ENCODE data around the gene ASTN2.
"Not testable (repeated sequence)": the region's sequence is repeated elsewhere in the genome, so short reads cannot be mapped to it uniquely, and the experiment has no call there.

ASTN2 gene

DNA sequence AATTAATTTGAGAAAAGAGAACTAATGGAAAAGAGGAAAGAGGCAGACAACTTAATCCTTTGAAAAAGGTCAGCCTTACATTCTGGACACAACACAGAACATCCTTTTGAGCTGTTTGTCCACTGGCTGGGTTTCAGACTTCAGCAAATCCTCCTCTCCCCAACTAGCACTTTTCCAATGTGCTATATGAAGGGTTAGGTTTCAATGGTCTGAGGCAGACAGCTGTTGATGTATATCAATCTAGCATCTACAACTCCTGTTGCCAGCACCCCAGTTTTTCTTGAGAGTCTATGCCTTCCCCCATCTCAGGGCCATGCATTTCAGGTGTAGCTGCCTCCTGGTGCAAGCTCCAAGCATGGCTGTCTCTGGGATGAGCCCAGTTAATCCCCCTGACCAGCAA is 553.5 kb downstream of the ASTN2 start:
- no peak for DNase-seq (ENCODE audit: low spot score)

DNA sequence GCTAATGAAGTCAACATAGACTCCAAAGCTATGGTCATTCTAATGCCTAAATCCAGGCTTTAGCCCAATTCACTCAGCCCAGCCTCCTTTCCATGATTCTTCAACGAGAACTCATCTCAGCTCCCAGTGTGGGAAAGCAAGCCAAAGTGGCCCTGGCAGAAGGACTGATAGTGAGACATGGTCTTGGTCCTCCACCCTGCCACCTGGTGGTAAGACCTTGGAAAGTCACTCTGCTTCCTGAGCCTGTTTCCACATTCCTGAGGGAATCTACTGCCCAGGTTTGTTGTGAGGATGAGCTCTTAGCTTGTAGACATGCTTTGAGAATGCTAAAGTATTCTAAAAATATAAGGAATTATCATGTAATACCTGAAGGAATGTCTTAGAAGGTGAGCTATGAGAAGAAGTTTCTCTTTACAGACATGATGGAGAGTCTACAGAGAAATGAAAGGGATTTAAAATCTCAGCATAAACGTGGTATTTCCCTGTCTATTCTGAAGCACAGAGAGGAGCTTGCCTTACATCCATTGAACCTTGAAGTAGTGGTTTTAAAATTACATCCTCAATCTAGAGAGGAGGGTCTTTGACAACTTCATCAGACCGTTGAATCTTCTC is 554.2 kb downstream of the ASTN2 start:
- peak; percentile 51 for DNase-seq (ENCODE audit: low spot score)

DNA sequence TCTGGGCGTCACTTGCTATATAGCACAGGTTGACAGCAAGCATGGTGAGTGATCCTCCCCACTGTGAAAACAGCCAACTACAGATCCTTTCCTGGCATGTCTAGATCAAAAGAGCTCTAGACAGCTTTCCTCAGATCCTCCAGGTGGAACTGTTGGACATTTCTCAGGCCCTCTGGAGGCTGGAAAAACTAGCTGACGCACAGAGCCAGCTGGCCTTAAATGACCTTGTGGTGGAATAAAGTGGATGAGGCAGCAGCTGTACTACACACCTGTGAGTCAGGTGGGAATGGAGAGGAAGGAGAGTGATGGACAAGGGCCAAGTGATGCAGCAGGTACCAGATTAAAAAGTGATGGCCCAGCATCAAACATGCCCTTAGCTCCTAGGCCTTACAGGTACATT is 555.1 kb downstream of the ASTN2 start:
- no peak for DNase-seq (ENCODE audit: low spot score)

DNA sequence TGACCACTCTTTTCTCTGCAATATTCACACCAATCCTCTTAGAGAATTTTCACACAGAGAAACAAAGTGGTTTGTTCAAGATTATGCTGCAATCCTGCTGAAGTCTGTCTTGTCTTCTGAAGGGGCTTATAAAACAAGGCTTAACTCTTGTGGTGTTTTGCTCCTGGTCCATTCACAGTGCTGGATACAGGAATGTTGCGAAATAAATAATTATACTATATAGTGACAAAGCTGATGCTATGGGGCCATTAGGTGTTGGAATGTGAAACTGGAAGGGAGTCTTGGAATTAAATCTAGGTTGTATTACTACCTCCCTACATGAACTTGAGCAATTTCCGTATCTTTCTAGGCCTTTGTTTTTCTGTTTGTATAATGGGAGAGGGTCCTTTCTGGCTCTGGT is 557.5 kb downstream of the ASTN2 start:
- no peak for DNase-seq (ENCODE audit: low spot score)

DNA sequence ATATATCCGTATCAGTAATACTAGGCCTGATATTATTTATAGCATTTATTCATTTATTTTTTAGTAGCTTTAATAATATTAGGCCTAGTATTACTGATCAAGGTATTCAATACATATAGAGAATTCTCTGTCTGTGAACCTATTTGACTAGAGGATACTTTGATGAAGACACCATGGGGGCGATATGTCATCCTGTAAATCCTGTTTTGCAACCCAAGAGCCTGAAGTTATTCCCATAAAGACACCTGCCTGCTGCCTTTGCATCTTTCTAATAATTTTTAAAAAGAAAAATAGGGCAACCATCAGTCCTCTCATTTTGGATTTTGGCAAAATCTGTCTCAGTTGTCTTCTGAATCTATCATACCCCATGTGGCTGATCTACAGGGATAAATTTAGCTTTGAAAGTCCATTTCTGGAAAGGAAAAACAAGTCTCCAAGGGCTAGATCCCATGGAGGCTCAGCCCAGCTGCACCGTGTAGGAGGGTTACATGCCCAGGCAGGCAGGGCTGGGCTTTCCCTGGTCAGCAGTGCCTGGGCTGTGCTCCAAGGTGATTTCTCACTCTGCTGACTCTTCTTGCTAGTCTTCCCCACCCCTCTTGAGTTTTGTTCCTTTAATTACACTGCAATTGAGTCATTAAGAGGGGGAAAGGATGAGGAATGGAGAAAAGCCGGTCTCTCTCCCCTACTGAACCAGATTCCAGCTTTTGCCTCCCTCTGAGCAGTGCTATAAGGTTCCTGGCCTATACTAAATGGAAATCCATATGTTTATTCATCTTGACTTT is 558.8 kb downstream of the ASTN2 start:
- DNase-seq (ENCODE audit: low spot score) = no peak

DNA sequence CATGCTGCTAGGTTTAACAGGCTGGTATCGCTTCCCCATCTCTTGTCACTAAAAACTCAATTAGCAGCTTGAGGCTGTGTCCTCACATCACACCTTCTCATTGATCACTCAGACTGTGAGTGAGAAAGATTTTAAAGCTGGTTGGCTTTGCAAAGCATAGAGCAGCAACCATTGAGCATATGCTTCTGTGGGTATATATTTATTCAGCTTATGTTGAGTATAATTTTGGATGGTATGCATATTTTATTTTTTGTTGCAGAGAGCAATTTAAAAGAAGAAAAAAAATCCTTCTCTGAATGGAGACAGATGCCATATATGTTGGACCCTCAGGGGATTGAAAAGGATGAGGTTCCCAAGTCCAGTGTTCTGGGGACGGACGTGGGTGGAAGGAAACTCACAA is 565.1 kb downstream of the ASTN2 start:
- DNase-seq (ENCODE audit: low spot score) = no peak

DNA sequence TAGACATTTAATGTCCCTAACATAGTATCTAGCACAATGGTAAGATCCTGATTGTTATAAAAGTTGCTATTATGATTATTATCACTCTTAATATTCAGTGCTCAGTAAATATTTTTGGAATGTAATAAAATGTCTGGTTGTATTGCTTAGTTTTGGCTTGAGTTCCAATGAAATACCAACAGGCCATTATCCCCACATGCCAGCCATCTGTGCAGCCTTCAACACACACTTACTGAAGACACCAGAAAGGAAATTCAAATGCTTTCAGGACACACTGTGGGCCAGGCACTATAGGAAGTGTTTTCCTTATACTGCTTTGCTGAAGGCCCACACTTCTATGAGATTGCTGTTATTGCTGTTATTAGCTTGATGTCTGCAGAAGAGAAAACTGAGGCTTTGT is 570.2 kb downstream of the ASTN2 start:
- DNase-seq (ENCODE audit: low spot score) = no peak

DNA sequence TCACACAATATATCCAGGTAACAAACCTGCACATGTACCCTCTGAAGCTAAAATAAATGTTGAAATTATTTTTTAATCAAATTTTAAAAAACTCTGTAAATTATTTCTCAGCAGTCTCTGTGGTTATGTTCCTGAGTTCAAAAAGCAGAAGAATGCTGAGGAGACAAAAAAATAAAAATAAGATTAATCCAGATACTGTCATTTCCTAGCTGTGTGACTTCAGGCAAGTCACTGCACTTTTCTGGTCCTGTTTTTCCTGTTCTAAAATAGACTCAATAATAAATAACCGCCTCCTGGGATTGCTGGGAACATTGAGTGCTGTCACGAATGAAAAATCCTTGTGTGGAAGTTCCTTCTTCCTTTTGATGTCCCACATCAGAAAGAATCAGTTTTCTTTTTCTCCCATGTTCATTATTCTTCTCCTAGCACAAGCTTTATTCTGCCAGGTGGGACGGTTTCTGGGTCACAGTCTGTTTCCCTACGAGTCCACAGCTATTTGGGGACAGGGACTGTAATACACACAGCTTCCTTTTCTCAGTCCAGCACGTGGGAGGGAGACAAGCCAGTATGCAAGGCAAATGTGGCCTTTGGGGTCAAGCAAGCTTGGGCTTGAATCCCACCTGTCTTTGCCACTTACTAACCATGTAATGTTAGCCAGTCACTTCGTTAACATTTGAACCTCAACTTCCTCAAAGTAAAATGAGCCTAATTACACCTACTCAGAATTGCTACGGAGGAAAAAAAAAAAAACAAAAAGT is 570.8 kb downstream of the ASTN2 start:
- no peak for DNase-seq (ENCODE audit: low spot score)

DNA sequence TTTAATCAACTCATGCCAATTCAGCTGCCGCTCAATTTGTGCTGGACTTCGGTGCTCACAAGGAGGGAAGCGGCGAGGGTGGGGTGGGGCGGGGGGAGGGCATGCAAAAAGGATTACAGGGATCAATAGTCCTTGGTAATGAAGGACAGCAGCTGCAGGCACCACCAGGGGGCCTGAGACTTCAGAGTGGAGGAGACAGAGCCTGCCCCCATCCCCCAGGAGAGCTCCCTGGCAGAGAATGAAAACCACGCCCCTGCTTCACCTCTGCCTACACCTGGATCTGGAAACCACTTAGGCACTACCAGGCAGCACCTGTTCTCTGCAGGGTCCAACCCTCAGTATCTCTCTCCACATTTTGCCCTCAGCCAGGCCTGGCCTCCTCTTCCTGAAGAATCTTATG is 572.2 kb downstream of the ASTN2 start:
- DNase-seq (ENCODE audit: low spot score) = no peak

DNA sequence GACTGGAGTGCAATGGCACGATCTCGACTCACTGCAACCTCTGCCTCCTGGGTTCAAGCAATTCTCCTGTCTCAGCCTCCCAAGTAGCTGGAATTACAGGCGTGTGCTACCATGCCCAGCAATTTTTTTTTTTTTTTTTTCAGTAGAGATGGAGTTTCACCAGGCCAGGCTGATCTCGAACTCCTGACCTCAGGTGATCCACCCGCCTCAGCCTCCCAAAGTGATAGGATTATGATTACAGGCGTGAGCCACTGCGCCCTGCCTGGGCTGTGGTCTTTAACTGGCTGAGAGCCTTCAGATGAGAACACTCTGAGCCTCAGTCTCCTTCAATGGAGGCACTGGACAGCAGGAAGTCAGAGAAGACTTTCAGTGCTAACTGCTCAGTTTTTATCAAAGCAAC is 576.4 kb downstream of the ASTN2 start:
- DNase-seq (ENCODE audit: low spot score) = not testable (repeated sequence)

DNA sequence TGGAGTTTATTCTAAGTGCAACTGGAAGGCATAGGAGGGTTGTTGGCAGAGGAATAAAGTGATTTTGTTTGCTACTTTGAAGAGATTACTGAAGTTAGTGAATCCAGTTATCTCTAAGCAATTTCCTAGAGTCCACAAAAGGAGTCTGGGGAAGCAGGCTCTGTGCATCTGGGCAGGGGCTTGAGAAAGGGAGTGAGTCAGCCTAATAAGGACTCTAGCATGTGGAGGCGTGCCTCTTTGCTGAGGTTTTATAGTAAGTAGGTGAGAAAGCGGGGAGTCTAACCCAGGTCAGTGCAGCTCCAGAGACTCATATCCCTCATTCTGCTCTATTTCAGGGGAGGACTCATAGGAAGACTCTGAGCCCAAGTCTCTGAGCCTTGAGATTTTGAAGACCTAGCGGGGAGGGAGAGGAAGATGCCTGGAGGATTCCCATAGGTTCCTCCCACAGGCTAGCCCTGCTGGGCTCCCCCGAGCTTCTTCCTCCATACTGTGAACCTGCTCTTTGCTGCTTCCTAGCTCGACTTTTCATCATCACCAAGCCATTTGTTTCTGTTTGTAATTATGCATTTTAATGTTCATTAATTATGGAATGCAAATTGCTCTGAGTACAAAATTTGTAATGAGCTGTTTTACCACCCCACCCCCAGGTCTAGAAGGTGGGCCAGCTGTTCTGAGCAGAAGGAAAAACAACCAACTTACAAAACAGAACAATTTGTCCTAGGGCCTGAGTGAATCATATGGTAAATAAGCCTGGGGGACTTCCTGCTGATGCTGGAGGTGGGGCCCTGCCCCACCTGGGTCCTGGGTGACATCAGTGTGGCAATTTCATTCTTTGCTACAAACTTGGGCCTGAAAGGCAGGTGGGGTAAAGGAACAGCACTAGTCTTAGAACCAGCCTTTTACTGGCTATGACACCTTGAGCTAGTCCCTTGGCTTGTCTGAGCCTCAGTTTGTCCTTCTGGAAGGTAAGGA is 577.6 kb downstream of the ASTN2 start:
- no peak for DNase-seq (ENCODE audit: low spot score)

DNA sequence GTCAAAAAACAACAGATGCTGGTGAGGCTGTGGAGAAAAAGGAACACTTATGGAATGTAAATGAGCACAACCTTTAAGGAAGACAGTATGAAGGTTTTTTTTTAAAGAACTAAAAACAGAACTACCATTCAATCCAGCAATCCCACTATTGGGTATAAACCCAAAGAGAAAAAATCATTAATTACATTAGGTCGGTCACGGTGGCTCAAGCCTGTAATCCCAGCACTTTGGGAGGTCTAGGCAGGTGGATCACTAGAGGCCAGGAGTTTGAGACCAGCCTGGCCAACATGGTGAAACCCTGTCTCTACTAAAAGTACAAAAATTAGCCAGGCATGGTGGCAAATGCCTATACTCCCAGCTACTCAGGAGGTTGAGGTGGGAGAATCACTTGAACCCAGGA is 584.5 kb downstream of the ASTN2 start:
- not testable (repeated sequence) for DNase-seq (ENCODE audit: low spot score)

DNA sequence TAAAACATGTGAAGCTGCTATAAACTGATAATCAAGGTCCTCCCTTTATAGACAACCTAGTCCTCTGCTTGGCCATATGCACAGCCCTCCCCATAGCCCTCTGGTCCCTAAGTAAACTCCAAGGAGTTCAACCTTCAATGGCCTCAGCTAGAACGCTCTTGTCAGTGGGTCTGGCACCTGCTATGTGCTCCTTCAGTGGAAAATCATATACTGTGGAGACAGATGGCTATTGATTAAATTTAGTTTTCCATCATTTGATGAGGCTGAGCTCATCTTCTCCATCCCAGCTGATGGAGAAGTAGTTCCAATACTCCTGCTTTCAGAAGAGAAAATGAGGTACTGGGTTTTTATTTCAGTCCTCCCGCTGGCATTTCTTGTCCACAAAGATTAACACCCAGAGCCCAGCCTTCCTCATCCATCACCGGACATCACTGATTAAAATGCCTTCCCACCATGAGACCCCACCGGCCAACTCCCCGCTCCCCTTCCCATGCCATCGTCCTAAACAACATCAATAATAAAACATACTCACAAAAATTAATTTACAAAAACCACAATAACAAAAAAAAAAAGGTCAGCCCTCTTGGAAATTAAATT is 593.1 kb downstream of the ASTN2 start:
- no peak for DNase-seq (ENCODE audit: low spot score)

DNA sequence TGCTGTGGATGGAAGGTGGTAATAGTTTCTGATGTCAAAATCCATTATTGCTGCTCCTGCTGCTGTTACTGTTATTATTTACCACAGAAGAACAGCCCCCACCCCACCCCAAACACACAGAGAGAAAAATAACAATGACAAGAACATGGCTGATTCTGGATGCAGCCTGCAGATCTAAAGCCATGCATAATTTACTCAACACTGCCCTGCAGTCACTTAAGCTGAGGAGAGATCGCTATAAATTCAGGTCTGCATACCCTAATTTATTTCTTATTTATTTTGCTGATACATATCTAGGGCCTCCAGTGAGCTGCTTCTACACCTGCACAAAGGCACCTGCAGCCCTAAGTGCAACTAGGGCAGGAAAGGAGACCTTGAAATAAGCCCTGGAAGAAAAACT is 595.7 kb downstream of the ASTN2 start:
- no peak for DNase-seq (ENCODE audit: low spot score)

DNA sequence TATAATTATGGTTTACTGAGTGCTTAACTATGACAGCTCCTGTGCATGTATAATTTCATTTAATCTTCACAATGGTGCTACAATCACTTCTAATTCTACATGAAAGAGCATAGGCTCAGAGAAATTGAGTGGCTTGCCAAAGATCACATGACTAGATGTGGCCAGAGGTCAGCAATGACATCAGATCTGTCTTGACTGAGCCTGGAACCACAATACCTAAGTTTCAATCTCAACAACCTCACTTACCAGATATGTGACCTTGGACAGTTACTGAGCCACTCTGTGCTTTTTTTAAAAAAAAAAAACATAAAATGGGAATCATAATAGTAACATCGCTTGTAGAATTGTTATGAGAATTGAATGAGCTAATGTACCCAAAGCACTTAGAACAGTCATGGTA is 597.1 kb downstream of the ASTN2 start:
- no peak for DNase-seq (ENCODE audit: low spot score)

DNA sequence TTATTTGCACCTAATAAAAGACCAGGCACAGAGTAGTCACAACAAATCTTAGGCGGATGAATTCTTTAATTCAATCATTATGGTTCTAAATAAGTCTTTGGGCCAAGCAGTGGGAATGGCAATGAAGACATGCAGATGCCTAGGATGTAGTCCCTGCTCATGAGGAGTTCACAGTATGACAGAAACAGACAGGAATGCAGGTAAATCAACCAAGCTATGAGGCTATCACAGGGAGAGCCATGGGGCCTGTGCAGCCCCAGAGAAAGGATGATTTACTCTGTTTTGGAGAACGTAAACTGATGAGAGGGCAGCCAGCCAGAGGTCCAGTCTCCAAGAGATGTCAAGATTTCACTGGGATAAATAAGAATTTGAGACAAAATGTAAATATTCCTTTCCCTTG is 598.4 kb downstream of the ASTN2 start:
- DNase-seq (ENCODE audit: low spot score) = no peak

DNA sequence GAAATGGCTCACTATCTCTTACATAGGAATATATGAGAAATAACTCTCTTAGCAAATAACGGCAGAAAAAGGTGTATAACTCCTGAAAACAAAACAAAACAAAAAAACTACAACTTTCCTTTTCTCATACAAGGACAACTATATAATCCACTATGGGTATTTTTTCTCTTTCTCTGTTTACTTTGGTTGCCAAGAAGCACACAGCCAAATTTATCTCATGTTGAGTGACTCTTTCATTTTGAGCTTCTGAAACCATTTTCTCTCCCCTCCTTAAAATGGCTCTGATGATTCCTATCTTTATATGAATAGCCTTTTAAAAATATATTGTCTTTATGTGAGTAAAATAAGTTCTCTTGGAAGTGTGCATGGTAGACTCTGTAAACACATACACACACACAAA is 599.0 kb downstream of the ASTN2 start:
- DNase-seq (ENCODE audit: low spot score) = no peak

DNA sequence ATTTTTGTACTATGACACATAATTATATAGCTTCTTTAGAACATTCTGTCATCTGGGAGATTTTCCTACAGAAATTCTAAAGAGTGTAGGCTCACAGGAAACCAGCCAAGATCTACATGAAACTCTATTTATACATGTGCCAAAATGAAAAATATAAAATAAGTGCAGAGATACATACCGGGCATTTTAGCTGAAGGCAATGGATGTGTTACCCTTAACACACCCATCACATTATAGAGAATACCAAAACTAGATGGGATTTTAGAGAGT is 601.9 kb downstream of the ASTN2 start:
- no peak for DNase-seq (ENCODE audit: low spot score)

DNA sequence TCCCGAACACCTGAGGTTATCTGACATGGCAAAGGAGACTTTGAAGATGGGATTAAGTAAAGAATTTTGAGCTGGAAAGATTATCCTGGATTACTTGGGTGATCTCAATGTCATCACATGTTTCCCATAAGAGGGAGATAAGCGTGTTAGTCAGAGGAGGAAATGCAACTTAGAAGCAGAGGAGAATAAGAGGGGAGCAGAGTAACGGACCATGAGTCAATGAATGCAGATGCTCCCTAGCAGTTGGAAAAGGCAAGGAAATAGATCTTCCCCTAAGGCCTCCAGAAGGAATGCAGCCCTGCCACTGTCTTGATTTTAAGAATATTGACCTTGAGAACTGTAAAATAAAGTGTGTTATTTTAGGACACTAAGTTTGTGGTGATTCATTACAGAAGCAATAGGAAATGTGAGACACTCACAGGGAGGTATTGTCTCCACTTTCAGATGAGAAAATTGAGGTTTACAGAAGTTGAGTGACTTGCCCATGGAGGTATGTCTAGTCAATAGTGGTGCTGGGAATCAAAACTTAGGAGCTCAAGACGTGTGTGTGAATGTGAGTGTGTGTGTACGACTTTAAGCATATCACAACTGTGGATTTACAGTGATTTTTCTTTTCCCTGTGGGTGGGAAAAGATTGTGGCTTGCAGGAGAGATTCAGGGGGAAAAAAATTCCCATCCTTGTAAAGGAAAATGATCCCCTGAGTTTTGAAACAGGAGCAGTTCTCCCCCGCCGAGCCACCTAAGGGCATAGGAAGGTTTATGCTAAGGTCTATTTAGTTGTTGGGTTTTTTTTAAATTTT is 602.4 kb downstream of the ASTN2 start:
- DNase-seq (ENCODE audit: low spot score) = no peak

DNA sequence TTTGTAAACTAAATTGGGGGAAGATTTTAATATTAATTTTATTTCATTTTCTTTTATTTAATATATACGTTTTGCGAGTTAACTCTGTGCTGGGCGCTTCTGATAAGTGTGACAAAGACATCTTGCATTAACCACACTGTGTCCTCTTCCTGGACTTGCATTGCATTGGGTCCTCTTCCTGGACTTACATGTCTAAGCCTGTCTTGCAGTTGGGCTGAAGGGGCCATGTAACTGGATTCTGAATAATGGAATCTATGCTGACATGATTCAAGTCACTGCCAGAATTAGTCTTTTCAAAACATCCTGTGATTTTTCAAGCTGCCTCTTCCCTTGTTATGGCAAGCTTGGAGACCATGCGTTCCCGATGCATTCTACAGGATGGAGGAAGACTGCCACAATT is 605.2 kb downstream of the ASTN2 start:
- no peak for DNase-seq (ENCODE audit: low spot score)

DNA sequence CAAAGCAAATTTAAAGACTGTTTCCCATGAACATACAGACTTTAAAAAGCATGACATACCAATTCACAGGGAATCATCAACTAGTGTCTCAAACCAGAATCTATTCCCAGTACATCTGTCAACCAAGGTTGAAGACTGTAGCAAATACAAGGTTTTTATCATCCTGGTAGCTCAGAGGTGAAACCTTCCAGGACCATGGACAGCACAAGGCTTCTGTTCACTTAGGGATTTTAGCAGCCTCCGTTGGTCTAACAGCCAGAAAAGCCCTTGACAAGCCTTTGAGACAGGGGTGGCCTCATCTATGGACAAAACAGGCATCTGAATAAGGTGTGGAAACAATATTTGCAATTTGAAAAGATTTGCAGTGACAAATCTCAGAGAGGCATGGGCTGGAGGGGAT is 608.8 kb downstream of the ASTN2 start:
- DNase-seq (ENCODE audit: low spot score) = no peak

All from germinal center (tissue), 1 donor.